Cardiac muscle cell (in vitro differentiated cells and primary cell): ENCODE data around the gene CARD10. TPM values are rescaled to one million over a fixed set of nuclear protein-coding genes. Genes with fewer than 3 reads are reported as not detected.

Experiments
- DNase-seq, 2 donors: peaks; one replicate each; pipeline versions ENCODE4 v3.0.0 to v3.0.0-alpha.2; 2010 to 2017; ENCODE audit warnings: low read depth in 1 of 2, low spot score in 1 of 2
- H3K27ac ChIP-seq: fragments of 200-600 bp; sonication (generic); 2 replicates; pipeline ENCODE4 v1.5.1; 2016
- H3K27me3 ChIP-seq: fragments of 200-600 bp; sonication (generic); 2 replicates; pipeline ENCODE4 v1.6.0; 2016; ENCODE audit warnings: control low read depth
- H3K36me3 ChIP-seq: fragments of 200-600 bp; sonication (generic); 2 replicates; pipeline ENCODE4 v1.5.1; 2016; ENCODE audit warnings: control low read depth
- H3K4me1 ChIP-seq: fragments of 200-600 bp; sonication (generic); 2 replicates; pipeline ENCODE4 v1.8.1; 2017; ENCODE audit warnings: low read depth, mild to moderate bottlenecking, mixed run types
- H3K4me3 ChIP-seq: fragments of 200-600 bp; sonication (generic); 2 replicates; pipeline ENCODE4 v1.5.1; 2016; ENCODE audit warnings: mild to moderate bottlenecking
- H3K9me3 ChIP-seq: fragments of 200-600 bp; sonication (generic); 2 replicates; pipeline ENCODE4 v1.5.1; 2017; ENCODE audit warnings: low read depth, mild to moderate bottlenecking, control low read depth
- polyA plus RNA-seq: library from polyadenylated mRNA; unstranded; fragments of >200 nt; fragmentation: Nextera tagmentation; extraction: Ambion mirVana; gene quantifications from 2 replicates; pipeline ENCODE4 v1.2.1, GENCODE V29; 2016
- total RNA-seq: library from RNA; depleted of rRNA; stranded (reverse); fragments of >200 nt; gene quantifications from 2 replicates; pipeline ENCODE4 v1.2.3, GENCODE V29; 2016
- TF ChIP-seq, protein P1 (sequence below): IDR thresholded peaks from 2 replicates; pipeline ENCODE4 v1.5.1; 2012; ENCODE audit warnings: low read depth, mild to moderate bottlenecking, low read length

The CARD10 gene
- total and polyA plus RNA-seq, 2 experiments from 2014 or later = 2.1 to 4.5 TPM

DNA sequence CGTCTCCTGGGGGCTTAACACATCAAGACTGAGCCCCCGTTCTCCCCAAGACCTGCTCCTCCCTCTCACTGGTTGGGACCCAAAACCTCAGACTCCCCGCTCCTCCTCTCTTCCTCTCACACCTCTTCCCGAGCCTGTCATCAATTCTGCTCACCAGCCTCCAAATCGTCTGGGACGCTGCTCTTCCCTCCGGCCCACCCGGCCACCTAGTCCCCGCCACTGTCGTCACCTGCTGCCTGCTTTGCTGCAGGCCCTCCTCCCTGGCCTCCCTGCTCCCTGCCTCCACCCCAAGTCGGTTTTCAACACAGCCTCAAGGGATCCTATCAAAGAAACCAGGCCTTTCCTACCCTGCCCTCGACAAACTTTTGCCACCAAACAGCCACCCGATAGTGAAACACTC, 36.2 kb downstream of the CARD10 start:
- TF ChIP-seq, protein P1, sequence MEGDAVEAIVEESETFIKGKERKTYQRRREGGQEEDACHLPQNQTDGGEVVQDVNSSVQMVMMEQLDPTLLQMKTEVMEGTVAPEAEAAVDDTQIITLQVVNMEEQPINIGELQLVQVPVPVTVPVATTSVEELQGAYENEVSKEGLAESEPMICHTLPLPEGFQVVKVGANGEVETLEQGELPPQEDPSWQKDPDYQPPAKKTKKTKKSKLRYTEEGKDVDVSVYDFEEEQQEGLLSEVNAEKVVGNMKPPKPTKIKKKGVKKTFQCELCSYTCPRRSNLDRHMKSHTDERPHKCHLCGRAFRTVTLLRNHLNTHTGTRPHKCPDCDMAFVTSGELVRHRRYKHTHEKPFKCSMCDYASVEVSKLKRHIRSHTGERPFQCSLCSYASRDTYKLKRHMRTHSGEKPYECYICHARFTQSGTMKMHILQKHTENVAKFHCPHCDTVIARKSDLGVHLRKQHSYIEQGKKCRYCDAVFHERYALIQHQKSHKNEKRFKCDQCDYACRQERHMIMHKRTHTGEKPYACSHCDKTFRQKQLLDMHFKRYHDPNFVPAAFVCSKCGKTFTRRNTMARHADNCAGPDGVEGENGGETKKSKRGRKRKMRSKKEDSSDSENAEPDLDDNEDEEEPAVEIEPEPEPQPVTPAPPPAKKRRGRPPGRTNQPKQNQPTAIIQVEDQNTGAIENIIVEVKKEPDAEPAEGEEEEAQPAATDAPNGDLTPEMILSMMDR = no peak

DNA sequence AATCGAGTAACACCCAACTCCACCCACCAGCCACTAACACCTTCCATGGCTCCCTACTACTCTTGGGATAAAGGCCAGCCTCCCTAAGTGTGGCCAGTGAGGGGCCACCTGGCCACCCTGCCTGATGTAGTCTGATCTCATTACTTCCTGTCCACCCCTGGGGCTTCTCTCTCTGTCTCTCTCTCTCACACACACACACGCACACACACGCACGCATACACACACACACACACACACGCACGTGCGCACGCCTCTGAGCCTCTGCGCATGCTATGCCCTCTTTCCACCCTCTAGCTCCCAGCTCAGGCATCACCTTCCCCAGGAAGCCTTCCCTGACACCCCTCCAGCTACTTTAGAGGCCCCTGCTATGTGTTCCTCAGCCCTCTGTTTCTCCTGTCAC, 37.0 kb downstream of the CARD10 start:
- Histone ChIP-seq H3K27me3 (no peaks in the 10 kb centered on the region), H3K9me3 (no peaks in the 10 kb centered on the region), H3K4me1 (peaks cover 18% of the 10 kb centered on the region), H3K27ac (no peak overlapping the region), H3K4me3 (no peak overlapping the region), H3K36me3 (no peaks in the 10 kb centered on the region)
- no peak for DNase-seq
- TF ChIP-seq, protein P1 = no peak

More for the DNA sequence above, 36.2 kb downstream of the CARD10 start:
- DNase-seq = no peak
- Histone ChIP-seq H3K4me3 (no peak overlapping the region), H3K9me3 (no peaks in the 10 kb centered on the region), H3K4me1 (peaks cover 24% of the 10 kb centered on the region), H3K36me3 (no peaks in the 10 kb centered on the region), H3K27me3 (no peaks in the 10 kb centered on the region), H3K27ac (no peak overlapping the region)

DNA sequence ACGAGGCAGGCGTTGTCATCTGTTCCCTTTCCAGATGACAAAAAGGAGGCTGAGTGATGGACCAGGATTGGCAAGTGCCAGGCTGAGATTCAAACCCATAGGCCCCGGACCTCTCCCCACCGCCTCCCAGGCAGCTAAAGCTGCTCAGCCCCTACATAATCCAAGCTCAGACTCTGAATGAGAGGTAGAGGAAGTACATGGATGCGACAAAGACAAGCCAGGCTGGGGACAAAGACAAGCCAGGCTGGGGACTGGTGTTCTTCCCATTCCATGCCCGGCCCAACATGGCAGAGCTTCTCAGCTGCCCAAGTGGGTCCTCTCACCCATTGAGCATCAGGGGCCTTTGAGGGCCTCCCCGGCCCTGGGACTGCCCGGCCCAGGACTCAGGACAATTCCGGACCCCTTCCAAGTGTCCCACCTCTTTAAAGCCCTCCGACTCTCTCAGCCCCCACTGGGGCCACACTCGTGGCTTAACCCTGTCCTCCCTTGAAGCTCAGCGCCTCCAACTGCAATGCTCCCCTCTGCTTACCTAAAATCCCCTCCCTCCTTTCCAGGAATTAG, 37.8 kb downstream of the CARD10 start:
- peaks cover 14% of the 10 kb centered on the region for H3K4me1 ChIP-seq
- TF ChIP-seq, protein P1 = no peak
- no peak overlapping the region for H3K27ac ChIP-seq
- no peak for DNase-seq
- H3K4me3 ChIP-seq = no peak overlapping the region
- H3K36me3 ChIP-seq = no peaks in the 10 kb centered on the region
- H3K9me3 ChIP-seq = no peaks in the 10 kb centered on the region
- no peaks in the 10 kb centered on the region for H3K27me3 ChIP-seq

DNA sequence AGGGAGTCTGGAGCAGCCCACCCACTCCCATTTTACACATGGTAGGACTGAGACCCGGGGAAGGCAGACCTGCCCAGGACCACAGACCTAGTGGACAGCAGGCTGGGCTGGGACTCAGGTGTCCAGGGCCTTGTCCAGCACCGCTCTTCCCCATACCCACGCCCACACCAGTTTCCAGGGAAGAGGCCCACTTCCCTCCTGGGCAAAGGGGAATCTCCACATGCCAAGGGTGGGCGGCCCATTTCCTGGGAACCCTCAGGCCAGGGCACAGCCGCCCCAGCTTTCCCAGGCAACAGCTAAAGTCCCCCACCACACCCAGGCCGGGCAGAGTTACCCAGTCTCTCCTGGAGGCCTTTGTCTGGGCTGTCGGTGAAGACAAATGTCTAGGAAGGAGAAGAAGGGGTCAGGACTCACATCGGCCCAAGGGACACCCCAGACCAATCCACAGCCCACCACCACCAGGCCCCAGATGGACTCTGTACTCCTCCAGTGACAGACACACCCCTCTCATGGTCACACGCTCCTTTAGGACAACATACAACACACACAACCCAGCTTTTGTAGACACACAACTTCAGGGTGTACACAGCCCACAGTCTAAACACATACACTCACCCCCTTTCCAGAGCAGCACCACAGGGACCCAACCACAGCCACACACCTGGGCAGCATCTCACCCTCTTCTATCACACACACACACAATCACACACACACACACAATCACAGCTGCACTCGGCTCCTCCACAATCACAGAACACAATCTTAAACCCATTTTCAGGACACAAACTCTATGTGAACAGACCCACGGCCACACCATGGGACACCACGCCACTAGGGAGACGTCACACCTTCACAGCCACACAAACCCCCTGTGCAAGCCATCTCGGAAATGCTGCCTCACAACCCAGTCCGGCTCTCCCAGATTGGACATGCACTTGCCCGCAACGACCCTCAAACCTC, 38.5 kb downstream of the CARD10 start:
- H3K27me3 ChIP-seq = no peaks in the 10 kb centered on the region
- H3K36me3 ChIP-seq = no peaks in the 10 kb centered on the region
- no peak for DNase-seq
- TF ChIP-seq, protein P1 = no peak
- no peak overlapping the region for H3K4me3 ChIP-seq
- H3K9me3 ChIP-seq = no peaks in the 10 kb centered on the region
- H3K27ac ChIP-seq = no peak overlapping the region
- H3K4me1 ChIP-seq = peaks cover 6% of the 10 kb centered on the region

DNA sequence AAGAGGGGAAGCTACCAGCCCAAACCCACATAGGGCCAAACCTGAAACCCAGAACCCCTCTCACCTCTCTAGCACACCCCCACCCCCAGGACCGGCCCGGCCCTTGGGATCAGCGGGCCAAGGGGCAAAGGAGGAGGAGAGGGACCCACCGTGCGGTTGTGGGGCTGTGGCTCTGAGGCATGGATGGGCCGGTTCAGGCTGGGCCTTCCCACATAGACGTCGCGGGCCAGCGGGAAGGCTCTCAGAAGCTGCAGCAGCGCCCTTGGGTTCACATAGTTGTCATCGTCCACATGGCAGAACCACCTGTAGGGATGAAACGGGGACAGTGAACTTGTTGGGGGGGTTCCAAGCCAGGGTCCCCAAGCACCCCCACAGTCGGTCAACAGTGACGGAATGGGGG, 40.0 kb downstream of the CARD10 start:
- H3K4me3 ChIP-seq = no peak overlapping the region
- no peak overlapping the region for H3K27ac ChIP-seq
- H3K27me3 ChIP-seq = no peaks in the 10 kb centered on the region
- H3K9me3 ChIP-seq = no peaks in the 10 kb centered on the region
- DNase-seq = no peak
- H3K4me1 ChIP-seq = peaks cover 5% of the 10 kb centered on the region
- H3K36me3 ChIP-seq = no peaks in the 10 kb centered on the region
- TF ChIP-seq, protein P1 = no peak
